ENCODE results near the gene C16orf86. TPM values are rescaled to one million over a fixed set of nuclear protein-coding genes. Genes with fewer than 3 reads are reported as not detected.
"Not testable (repeated sequence)": the region's sequence is repeated elsewhere in the genome, so short reads cannot be mapped to it uniquely, and the experiment has no call there.

The C16orf86 gene
- total RNA-seq, 1 donor from 2014 or later, result 11.6 TPM

DNA sequence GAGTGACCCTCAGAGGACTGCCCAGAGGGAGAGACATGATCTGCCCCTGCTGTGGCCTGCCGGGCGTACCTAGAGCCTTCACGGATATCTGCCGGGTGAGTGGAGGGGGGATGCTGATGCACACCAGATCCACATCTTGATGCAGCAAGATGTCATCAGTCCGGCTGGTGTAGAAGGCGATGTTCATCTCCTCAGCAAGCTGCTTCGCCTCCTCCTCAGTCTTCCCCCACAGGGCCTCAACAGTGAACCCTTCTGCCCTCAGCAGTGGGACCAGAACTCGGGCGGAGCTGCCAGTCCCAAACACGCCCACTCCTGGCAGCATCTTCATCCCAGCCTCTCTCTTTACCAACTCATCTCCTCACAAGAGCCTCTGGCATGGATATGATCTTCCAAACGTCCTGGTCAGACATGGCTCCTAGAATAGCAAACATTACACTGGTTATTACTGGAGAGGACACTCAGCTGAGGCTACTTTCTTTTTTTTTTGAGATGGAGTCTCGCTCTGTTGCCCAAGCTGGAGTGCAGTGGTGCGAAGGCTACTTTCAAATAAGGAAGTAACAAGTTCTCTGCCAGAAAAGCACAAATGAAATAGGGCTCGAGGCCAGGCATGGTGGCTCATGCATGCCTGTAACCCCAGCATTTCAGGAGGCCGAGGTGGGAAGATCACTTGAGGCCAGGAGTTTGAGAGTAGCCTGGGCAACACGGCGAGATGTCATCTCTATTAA, 18.9 kb downstream of the C16orf86 start:
- DNase-seq (ENCODE audit: low read depth), result no peak

GRCh38 chr16:67693517-67694285, 27.1 kb downstream of the C16orf86 start:
- DNase-seq (ENCODE audit: low read depth), result not testable (repeated sequence)

GRCh38 chr16:67694611-67695010, 28.0 kb downstream of the C16orf86 start:
- DNase-seq (ENCODE audit: low read depth), result peak; percentile 50

DNA sequence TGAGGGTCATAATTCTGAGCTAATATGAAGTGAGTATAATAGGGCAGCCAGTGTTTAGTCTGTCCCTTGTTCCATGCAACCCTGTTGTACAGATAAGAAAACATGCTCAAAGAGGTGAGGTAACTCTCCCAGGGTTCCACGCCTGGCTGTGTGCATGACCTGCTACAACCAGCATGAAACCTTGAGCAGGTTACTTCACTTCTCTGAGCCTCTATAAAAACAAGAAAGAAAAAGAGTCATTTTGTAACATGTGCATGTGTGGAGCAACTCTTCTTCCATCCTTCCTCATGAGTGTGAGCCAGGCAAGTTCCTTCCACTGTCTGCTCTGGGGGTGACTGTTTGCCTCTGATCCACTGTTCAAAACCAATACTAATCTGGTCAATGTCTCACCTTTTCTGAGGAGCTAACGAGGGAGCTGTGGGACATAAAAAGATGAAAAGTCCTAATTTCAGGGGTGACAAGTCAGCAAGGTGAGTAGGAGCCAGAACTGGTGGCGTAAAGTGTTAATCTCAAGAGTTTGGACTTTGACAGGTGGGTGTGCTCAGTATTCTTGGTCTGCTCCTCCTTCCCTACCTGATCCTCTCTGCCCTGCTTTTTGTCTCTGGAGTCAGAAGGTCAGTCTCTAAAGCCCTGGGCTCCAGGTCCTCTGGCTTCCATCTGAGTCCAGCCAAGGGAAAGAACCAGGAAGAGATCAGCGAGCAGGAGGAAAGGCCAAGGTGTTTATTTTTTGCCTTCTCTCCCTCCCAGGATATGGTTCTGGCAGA, 31.0 kb downstream of the C16orf86 start:
- no peak for DNase-seq (ENCODE audit: low read depth)

GRCh38 chr16:67699265-67699664, 32.7 kb downstream of the C16orf86 start:
- no peak for DNase-seq (ENCODE audit: low read depth)

DNA sequence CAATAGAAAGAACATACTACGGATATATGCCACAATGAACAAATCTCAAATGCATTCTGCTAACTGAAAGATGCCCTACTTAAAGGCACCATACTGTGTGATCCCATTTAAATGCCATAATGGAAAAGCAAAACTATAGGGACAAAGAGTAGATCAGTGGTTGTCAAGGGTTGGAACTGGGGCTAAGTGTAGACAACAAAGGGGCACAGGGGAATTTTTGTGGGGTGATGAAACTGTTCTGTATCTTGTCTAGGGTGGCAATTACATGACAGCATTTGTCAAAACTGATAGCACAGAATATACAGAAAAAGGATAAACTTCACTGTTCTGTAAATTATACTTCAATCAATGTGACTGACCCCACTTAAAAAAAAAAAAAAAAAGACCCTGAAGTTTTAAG, 34.8 kb downstream of the C16orf86 start:
- DNase-seq (ENCODE audit: low read depth), result no peak

DNA sequence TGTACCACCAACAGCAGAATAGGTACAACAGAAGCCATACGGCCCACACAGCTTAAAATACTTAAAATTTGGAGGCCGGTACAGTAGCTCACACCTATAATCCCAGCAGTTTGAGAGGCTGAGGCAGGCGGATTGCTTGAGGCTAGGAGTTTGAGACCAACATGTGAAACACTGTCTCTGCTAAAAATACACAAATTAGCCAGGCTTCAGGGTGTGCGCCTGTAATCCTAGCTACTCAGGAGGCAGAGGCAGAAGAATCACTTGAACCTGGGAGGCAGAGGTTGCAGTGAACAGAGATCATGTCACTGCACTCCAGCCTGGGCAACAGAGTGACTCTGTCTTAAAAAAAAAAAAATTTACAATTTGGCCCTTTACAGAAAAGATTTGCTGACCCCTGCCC, 35.5 kb downstream of the C16orf86 start:
- DNase-seq (ENCODE audit: low read depth), result no peak

- no peak for DNase-seq (ENCODE audit: low read depth)
These were observed 37.0 kb downstream of the C16orf86 start for GRCh38 chr16:67703626-67704025.

DNA sequence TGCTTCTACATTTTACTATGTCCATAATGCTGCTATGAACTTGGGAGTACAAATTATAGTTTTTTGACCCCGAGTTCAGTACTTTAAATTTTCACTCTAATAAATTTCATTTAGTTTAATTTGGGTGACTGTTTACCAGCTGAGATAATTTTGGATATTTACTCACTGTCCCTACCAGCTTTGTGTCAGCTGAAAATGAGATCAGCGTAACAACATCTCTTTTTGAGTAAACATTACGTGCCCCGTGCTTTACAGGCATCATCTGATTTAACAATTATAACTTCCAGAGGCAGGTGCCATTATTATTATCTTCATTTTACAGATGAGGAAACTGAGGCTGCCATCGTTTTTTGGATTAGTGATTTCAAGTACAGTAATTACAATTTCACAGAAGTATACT, 37.5 kb downstream of the C16orf86 start:
- no peak for DNase-seq (ENCODE audit: low read depth)

- no peak for DNase-seq (ENCODE audit: low read depth)
These were observed 40.6 kb downstream of the C16orf86 start for GRCh38 chr16:67707210-67707609.

DNA sequence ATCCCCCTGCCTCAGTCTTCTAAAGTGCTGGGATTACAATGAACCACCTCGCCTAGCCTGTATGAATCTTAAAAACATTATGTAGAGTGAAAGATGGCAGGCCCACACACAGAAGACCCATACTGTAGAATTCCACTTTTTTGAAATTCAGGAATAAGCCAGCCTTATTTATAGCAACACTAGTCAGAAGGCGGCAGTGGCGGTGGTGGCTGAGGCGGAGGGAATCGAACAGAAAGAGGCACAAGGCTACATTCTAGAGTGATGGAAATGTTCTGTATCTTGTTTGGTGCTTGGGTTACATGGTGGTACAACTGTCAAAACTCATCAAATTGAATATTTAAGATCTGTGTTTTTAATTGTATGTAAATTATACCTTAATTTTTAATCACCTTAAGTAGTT, 41.2 kb downstream of the C16orf86 start:
- no peak for DNase-seq (ENCODE audit: low read depth)

GRCh38 chr16:67708368-67708771, 41.8 kb downstream of the C16orf86 start:
- DNase-seq (ENCODE audit: low read depth), result no peak

GRCh38 chr16:67709050-67709449, 42.4 kb downstream of the C16orf86 start:
- DNase-seq (ENCODE audit: low read depth), result no peak

DNA sequence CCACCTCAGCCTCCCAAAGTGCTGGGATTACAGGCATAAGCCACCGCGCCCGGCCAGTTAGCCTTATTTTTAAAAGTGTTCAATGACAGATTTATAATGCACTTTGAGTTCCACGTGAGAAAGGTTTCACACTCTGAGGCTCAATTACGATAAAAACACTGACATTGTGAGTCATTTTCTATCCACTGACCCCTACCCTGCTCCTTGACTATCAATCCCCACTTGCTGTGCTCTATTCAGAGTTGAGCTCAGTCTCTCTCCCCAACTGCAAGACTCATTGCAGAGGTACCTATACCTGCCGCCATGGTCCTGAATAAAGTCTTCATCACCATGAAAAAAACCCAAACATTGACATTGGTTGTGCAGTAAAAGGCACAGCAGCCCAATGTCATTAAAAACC, 44.0 kb downstream of the C16orf86 start:
- no peak for DNase-seq (ENCODE audit: low read depth)

- DNase-seq (ENCODE audit: low read depth), result no peak
These were observed 47.1 kb downstream of the C16orf86 start for GRCh38 chr16:67713647-67714273.

DNA sequence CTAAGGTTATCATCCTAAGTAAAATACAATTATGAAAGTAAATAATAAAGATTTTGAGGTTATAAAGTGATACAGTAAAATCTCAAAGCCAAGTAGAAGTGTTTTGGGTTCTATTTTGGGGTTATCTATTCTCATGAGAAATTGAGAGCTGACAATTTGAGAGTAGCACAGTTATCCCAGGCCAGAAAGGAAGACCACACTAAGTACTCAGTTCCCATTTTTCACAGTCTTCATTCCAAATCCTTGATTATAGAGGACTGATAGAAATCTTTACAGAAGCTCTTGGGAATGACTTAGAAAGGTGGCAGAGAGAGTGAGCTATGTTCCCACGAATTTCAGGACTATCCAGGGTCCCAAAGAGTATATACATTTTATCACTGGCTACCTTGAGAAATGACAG, 47.9 kb downstream of the C16orf86 start:
- DNase-seq (ENCODE audit: low read depth), result no peak

GRCh38 chr16:67716097-67716496, 49.5 kb downstream of the C16orf86 start:
- DNase-seq (ENCODE audit: low read depth), result no peak

Data from myocyte (in vitro differentiated cells).